22Rv1 (cell line): ENCODE measurements around the gene C7.

ENCODE experiments used
- ZFX ChIP-seq: fragments of 450-650 bp; IDR thresholded peaks from 2 replicates; pipeline ENCODE4 v1.6.1; 2017; ENCODE audit warnings: antibody characterized with exemption, borderline replicate concordance
- TF ChIP-seq, protein P1 (sequence below): fragments of 450-650 bp; IDR thresholded peaks from 2 replicates; pipeline ENCODE4 v1.5.1; 2017; ENCODE audit warnings: mild to moderate bottlenecking

DNA sequence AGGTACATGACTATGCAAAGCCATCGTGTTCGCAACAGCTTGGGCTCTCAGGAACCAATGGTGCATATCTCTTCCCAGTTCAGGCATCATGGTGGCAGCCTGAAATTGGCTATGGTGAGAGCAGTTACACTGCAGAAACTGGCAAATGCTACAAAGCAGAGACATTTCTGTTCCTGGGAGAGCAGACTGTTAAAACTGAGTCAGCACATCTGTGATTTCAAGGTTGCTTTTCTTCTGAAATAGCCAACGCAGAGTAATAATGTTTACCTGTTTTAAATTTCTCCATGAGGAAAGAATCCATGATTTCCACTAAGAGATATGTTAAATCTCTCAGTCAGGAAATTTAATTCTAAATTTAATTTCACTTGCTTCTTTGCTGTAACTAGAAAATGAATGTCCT, 47.8 kb downstream of the C7 start:
- TF ChIP-seq, protein P1, sequence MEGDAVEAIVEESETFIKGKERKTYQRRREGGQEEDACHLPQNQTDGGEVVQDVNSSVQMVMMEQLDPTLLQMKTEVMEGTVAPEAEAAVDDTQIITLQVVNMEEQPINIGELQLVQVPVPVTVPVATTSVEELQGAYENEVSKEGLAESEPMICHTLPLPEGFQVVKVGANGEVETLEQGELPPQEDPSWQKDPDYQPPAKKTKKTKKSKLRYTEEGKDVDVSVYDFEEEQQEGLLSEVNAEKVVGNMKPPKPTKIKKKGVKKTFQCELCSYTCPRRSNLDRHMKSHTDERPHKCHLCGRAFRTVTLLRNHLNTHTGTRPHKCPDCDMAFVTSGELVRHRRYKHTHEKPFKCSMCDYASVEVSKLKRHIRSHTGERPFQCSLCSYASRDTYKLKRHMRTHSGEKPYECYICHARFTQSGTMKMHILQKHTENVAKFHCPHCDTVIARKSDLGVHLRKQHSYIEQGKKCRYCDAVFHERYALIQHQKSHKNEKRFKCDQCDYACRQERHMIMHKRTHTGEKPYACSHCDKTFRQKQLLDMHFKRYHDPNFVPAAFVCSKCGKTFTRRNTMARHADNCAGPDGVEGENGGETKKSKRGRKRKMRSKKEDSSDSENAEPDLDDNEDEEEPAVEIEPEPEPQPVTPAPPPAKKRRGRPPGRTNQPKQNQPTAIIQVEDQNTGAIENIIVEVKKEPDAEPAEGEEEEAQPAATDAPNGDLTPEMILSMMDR: no peak
- no peak for TF ChIP-seq ZFX
